C4-2B (cell line): ENCODE measurements around the gene CUEDC1.

Experiments used
- CTCF ChIP-seq: fragments of 450-650 bp; conservative IDR thresholded peaks from 2 replicates; pipeline ENCODE4 v1.5.1; 2017; ENCODE audit warnings: mild to moderate bottlenecking
- ZFX ChIP-seq: fragments of 450-650 bp; IDR thresholded peaks from 2 replicates; pipeline ENCODE4 v1.6.1; 2017

DNA sequence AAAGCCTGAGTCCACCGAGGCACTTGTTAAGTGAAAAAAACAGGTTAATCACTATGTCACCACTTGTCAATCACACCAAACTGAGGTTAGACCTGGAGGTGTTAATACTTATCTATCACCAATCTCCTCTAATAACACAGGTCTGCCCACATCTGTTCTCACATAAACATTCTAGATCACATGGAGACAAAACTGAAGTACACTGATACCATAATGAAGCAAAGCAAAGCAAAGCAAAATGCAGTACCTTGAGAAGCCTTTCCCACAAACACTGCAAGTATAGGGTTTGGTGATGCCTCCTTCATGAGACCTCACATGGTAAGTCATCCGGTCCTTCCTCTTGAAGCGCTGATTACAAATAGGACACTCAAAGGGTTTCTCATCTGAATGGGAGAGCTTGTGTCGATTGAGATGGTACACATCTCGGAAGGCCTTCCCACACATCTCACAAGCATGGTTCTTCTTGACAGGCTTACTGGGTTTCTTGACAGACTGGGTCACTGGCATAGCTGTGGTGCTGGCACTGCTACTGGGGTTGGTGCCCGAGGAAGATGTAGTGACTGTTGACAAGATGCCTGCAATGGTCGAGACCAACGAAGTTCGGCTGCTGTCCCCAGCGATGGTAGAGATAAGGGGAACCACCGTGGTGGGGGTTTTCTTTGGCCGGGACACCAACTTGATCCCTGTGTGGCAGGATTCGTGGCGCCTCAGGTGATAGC is 27.4 kb upstream of the CUEDC1 start:
- TF ChIP-seq CTCF: no peak
- TF ChIP-seq ZFX: no peak
